ENCODE results near the gene IL4R. TPM values are rescaled to one million over a fixed set of nuclear protein-coding genes. Genes with fewer than 3 reads are reported as not detected.
A peak's percentile ranks its signal among the peaks of the same experiment; 100 is the strongest.
"Not testable (repeated sequence)": the region's sequence is repeated elsewhere in the genome, so short reads cannot be mapped to it uniquely, and the experiment has no call there.

The IL4R gene
- polyA plus RNA-seq (ENCODE audit: insufficient read length in 3 of 3): 10 to 100 TPM; 14.3 to 17.3 (median 14.5) TPM

- DNase-seq (ENCODE audit: low read depth in 3 of 3, low spot score in 2 of 3): peak in 1 of 3 donors; percentile 32
These were observed at the start of gene IL4R for GRCh38 chr16:27313422-27314160. Gene IL4R (plus strand): TSS chr16:27313974. CDS start chr16:27340204, 26,230 bp downstream.

DNA sequence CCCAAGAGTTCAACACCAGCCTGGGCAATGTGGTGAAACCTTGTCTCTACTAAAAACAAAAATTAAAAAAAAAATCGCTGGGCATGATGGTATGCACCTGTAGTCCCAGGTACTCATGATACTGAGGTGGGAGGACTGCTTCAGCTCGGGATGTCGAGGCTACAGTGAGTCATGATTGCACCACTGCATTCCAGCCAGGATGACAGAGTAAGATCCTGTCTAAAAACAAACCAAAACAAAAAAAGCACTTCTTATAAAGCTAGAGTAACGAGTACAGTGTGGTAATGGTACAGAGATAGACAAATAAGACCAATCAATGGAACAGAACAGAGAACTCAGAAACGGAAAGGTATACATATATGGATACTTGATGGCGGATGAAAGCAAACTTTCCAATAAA is 49.6 kb upstream of the IL4R start:
- no peak for DNase-seq (ENCODE audit: low read depth in 3 of 3, low spot score in 2 of 3)

DNA sequence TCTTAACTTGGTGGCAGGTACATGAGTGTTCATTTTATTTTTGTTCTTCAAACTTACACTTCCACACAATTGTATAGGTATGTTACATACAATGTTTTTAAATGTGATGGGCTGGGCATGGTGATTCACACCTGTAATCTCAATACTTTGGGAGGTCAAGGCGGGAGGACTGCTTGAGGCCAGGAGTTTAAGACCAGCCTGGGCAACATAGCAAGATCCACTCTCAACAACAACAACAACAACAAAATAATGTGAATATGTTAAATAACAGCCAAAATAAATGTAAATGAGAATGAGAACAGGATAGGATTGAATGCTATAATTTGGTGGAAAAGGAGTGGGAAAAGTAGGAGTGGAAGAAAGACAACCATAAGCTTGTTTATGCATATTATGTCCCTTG is 47.8 kb upstream of the IL4R start:
- no peak for DNase-seq (ENCODE audit: low read depth in 3 of 3, low spot score in 2 of 3)

DNA sequence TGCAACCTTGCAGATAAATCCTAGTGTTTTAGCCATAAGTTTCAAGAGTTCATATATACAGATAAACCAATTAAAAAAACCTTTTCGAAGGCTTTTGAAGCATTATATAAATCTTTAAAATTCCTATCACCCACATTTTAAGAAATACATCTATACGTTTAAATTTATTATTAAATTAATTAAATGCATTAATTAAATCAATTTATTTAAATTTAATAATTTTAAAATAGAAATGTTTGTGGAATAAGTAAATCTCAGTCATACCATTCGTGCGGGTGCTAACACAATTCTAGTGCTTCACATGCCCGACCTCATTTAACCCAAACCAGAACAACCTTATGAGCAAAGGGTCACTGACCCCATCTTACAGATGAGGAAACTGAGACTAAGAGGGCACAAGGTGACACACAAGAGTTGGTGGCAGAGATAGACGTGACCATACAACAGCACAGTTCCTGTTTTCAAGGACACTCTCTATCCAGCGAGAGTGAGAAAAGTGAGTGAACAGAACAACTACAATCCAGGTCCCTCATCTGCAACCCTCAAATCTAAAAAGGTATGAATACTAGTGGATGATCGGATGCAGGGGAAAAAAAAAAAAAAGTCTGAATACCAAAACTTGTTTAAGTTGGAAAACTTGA is 46.6 kb upstream of the IL4R start:
- DNase-seq (ENCODE audit: low read depth in 3 of 3, low spot score in 2 of 3): no peak

DNA sequence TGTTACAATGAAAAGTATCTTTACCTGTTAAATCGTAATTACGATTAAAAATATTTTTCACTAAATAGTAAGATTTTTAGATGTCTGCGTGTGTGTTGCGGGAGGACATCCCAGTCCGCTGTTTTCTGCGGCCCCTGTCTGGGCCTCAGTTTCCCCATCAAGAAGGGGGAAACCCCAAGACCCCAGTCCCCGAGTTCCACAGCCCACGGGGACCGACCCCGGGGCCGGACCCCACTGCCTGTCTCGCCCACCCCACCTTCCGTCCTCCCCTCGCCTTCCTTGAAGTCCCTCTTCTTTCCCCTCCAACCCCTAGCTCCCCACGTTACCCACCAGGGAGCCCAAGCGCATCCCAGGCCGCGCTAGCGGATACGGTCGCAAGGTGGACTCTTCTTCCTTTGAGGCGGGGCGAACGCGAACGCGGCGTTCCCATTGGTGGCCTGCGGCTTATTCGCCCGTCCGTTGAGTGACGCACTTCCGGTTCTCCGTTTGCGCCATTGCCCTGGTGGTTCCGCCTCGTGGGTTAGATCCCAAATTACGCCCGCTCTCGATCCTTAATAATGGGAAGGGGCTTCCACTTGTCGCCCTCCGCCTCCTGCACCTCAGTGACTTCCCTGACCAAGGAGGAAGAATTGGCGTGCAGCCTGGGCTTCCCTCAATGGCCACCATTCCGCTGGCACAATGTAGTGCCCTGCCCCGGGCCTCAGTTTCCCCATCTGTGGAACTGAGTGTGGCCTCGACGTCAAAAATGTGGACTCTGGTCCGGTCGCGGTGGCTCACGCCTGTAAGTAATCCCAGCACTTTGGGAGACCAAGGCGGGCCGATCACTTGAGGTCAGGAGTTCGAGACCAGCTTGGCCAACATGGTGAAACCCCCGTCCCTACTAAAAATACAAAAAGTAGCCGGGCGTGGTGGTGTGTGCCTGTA is 45.1 kb upstream of the IL4R start, which contains the start of gene NSMCE1:
Gene NSMCE1, minus strand, starts transcription at position 397 of the 924 bp plus-strand sequence. CDS start 11,202 bp downstream, outside the sequence.
- DNase-seq (ENCODE audit: low read depth in 3 of 3, low spot score in 2 of 3): peak; percentile 91 to 95 (median 91)

DNA sequence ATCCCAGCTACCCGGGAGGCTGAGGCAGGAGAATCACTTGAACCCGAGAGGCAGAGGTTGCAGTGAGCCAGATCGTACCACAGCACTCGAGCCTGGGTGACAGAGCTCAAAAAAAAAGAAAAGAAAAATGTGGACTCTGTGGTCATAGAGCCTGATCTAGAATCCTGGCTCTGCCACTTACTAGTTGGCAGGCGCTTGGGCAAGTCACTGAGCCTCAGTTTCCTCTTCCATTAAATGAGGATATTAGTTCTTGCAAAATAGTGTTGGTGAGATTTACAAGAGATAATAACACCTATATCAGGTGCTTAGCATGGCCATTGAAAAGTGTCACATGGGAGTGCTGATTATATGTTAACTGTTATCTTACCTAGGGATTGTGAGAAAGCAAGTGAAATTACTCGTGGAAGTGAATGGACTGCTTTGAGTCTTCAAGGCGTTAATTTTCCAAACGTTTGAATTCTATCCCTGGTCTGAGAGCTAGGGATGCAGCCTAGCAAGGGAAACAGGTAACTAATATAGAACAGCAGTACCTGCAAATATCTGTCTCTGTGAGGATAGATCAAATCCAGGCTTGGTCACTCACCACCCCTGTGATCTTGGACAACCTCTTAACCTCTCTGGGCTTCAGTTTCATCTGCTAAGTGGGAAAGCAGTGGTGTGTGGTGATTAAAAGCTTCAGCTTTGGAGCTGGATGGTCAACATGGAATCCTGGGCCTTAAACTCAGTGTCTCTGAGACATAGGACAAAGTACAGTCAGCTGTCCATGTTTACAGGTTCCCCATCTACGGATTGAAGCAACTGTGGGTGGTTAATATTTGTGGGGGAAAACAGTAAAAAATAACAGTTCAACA is 44.2 kb upstream of the IL4R start:
- DNase-seq (ENCODE audit: low read depth in 3 of 3, low spot score in 2 of 3): no peak

DNA sequence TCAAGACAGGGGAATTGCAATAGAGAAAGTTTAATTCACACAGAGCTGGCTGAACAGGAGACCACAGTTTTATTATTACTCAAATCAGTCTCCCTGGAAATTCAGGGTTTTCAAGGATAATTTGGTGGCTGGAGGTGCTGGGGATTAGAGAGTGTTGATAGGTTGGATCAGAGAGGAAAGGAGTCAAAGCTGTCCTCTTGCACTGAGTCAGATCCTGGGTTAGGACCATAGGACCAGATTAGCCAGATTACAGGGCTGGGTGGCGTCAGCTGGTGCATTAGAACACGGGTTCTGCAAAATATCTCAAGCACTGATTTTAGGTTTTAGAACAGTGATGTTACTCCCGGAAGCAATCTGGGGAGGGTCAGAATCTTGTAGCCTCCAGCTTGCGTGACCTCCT is 43.4 kb upstream of the IL4R start:
- DNase-seq (ENCODE audit: low read depth in 3 of 3, low spot score in 2 of 3): no peak

- DNase-seq (ENCODE audit: low read depth in 3 of 3, low spot score in 2 of 3): no peak
These were observed 41.7 kb upstream of the IL4R start for GRCh38 chr16:27272076-27272475.

GRCh38 chr16:27272697-27273096 is 41.1 kb upstream of the IL4R start:
- not testable (repeated sequence) for DNase-seq (ENCODE audit: low read depth in 3 of 3, low spot score in 2 of 3)

DNA sequence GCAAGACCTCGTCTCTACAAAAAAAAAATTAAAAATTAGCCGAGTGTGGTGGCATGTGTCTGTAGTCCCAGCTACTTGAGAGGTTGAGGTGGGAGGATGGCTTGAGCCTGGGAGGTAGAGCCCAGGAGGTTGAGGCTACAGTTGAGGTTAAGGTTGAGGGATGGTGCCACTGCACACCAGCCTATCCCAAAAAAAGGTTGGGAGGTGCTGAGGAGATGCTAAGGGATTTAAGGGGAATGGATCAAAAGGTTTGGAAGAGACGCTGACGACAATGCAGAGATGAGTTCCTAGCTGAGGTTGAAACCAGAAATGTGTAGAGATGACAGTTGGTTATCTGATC is 40.5 kb upstream of the IL4R start:
- DNase-seq (ENCODE audit: low read depth in 3 of 3, low spot score in 2 of 3): no peak

GRCh38 chr16:27273670-27274423 is 39.9 kb upstream of the IL4R start:
- no peak for DNase-seq (ENCODE audit: low read depth in 3 of 3, low spot score in 2 of 3)

DNA sequence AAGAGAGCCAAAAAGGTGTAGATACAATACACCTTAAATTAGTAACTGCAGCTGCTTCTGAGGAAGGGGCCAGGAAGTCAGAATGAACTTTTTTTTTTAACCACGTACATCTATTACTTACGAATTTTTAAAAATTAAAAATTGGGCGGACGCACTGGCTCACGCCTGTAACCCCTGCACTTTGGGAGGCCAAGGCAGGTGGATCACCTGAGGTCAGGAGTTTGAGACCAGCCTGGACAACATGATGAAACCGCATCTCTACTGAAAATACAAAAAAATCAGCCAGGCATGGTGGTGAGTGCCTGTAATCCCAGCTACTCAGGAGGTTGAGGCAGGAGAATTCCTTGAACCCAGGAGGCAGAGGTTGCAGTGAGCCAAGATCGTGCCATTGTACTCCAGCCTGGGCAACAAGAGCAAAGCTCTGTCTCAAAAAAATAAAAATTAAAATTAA is 39.3 kb upstream of the IL4R start:
- DNase-seq (ENCODE audit: low read depth in 3 of 3, low spot score in 2 of 3): not testable (repeated sequence)

GRCh38 chr16:27275394-27275793 is 38.4 kb upstream of the IL4R start:
- DNase-seq (ENCODE audit: low read depth in 3 of 3, low spot score in 2 of 3): no peak

GRCh38 chr16:27281243-27281642 is 32.5 kb upstream of the IL4R start:
- no peak for DNase-seq (ENCODE audit: low read depth in 3 of 3, low spot score in 2 of 3)

- no peak for DNase-seq (ENCODE audit: low read depth in 3 of 3, low spot score in 2 of 3)
These were observed 28.7 kb upstream of the IL4R start for GRCh38 chr16:27284865-27285675.

DNA sequence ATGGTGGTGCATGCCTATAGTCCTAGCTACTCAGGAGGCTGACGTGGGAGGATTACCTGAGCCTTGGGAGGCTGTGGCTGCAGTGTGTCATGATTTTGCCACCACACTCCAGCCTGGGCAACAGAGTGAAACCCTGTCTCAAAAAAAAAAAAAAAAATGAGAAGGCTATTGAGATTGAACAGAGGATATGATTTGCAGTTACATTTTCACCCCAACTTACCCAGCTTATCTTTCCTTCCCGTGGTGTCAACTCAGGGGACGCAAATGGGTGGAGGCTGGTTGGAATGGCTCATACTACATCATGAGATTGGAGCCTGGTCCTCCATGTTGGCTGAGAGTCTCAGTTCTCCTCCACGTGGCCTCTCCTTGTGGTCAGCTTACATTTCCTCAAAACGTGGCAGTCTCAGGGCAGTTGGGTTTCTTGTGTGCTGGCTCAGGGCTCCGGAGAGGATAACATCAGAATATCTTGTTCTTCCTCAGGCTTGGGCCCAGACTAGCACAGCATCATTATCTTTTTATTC is 28.0 kb upstream of the IL4R start:
- no peak for DNase-seq (ENCODE audit: low read depth in 3 of 3, low spot score in 2 of 3)

GRCh38 chr16:27286451-27286850 is 27.3 kb upstream of the IL4R start:
- DNase-seq (ENCODE audit: low read depth in 3 of 3, low spot score in 2 of 3): no peak

DNA sequence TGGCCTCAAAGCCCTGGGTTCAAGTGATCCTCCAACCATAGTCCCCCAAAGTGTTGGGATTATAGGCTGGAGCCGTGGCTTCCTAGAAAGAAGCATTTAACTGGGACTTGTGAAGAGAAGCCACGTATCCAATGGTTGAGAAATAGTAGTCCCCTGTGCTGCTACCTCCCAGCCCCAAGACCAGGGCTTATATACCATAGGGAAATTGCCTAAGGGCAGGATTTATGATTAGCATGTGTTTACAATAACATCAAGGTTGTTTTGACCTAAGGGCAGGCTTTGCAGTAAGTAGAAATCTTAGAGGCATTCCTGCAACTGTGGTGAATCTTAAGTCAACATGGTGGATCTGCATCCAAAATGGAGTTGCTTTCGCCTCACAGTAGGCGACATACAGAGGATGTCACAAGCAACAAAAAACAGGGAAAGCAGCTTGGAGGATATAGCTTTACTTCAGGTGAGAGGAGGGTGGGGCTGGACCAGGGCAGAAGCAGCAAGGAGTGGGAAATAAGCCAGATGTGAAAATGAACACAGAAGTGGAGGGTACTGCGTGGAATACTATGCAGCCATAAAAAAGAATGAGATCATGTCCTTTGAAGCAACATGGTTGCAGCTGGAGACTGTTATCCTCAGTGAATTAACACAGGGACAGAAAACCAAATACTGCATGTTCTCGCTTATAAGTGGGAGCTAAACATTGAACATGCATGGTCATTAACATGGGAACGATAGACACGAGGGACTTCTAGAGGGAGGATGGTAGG is 26.5 kb upstream of the IL4R start:
- no peak for DNase-seq (ENCODE audit: low read depth in 3 of 3, low spot score in 2 of 3)
